ENCODE measurements around the gene CENPB. TPM values are rescaled to one million over a fixed set of nuclear protein-coding genes. Genes with fewer than 3 reads are reported as not detected.

The CENPB gene
- total and polyA plus RNA-seq, 5 experiments from 2014 or later = 1.0 to 48.6 (median 1.7) TPM

GRCh38 chr20:3751675-3752385 lies 34.7 kb downstream of the CENPB start:
- Mint-ChIP-seq H3K4me1 (peaks cover 5 to 15% (median 14%) of the 10 kb centered on the region in 4 donors), H3K27me3 (peaks cover 0 to 9% (median 0%) of the 10 kb centered on the region in 5 donors), H3K4me3 (peak overlapping the region; percentile 46 to 81 (median 70)), H3K27ac (peak overlapping the region in 3 of 10 donors; percentile 52 to 84 (median 83)), H3K9me3 (no peaks in the 10 kb centered on the region), H3K36me3 (peaks cover 0 to 3% (median 0%) of the 10 kb centered on the region in 3 donors)
- ATAC-seq = peak; percentile 58 to 79
- POLR2A ChIA-PET = interaction anchor here (1.0 to 2.8 kb wide), 3 partner anchors 16 to 69 kb away, joined by 3 to 12 read pairs (median 7); partner anchors contain the start of genes ADISSP and AP5S1
- DNase-seq = peak in 9 of 10 donors; percentile 24 to 76 (median 47)

DNA sequence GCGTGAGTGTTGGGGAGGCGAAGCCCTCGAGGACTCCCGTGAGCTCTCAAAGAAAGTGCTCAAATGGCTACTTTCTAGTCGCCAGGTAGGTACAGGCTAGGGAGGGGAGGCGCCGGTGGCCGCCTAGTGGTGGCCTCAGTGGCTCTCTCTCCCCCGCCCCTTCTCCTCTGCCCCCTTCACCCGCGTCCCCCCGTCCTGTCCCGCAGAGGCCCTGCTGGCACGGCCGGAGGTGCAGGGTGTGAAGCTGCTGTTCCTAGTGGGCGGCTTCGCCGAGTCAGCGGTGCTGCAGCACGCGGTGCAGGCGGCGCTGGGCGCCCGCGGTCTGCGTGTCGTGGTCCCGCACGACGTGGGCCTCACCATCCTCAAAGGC lies 35.2 kb downstream of the CENPB start:
- Mint-ChIP-seq H3K9me3 (no peaks in the 10 kb centered on the region), H3K4me3 (peak overlapping the region in 4 of 10 donors; percentile 36 to 81 (median 52)), H3K27me3 (peaks cover 0 to 15% (median 0%) of the 10 kb centered on the region in 5 donors), H3K4me1 (peaks cover 5 to 15% (median 14%) of the 10 kb centered on the region in 4 donors), H3K27ac (no peak overlapping the region), H3K36me3 (no peaks in the 10 kb centered on the region)
- POLR2A ChIA-PET = interaction anchor here (1.0 to 1.7 kb wide), 2 partner anchors 16 to 69 kb away, joined by 3 to 7 read pairs; partner anchors contain the start of genes ADISSP and AP5S1
- DNase-seq (no peak), ATAC-seq (no peak)

DNA sequence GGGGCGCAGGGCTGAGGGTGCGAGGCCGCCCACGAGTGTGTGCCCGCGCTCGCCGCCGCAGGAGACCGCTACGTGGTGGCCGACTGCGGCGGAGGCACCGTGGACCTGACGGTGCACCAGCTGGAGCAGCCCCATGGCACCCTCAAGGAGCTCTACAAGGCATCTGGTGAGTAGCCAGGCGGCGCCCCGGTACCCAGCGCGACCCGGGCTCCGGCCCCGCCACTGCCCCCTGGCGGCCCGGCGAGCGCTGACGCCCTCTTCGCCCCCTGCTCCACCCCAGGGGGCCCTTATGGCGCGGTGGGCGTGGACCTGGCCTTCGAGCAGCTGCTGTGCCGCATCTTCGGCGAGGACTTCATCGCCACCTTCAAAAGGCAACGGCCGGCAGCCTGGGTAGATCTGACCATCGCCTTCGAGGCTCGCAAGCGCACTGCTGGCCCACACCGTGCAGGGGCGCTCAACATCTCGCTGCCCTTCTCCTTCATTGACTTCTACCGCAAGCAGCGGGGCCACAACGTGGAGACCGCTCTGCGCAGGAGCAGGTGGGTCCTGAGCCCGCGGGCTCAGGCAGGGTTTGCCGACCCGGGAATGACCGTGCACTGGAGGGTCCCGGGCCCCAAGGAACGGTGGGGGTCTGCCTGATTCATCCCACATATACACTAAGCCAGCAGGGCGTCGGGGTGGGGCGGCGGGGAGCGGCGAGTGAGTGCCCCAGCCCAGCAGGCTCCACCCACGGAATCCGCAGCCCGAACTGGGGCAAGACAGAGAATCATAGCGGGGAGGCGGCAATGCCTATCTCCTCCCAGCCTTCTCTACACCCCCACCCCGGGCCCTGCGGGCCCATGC lies 36.6 kb downstream of the CENPB start:
- no peak overlapping the region for H3K4me3 Mint-ChIP-seq
- ATAC-seq = peak; percentile 39 to 49
- POLR2A ChIA-PET = interaction anchor here (1.7 kb wide), 1 partner anchor 71 kb away, joined by 7 read pairs; the partner anchor contains the start of gene AP5S1
- H3K9me3 Mint-ChIP-seq = no peaks in the 10 kb centered on the region
- peaks cover 10 to 23% (median 19%) of the 10 kb centered on the region in 4 donors for H3K4me1 Mint-ChIP-seq
- no peaks in the 10 kb centered on the region for H3K36me3 Mint-ChIP-seq
- no peak overlapping the region for H3K27ac Mint-ChIP-seq
- DNase-seq = peak in 6 of 10 donors; percentile 11 to 39 (median 28)
- peaks cover 0 to 24% (median 0%) of the 10 kb centered on the region in 5 donors for H3K27me3 Mint-ChIP-seq

DNA sequence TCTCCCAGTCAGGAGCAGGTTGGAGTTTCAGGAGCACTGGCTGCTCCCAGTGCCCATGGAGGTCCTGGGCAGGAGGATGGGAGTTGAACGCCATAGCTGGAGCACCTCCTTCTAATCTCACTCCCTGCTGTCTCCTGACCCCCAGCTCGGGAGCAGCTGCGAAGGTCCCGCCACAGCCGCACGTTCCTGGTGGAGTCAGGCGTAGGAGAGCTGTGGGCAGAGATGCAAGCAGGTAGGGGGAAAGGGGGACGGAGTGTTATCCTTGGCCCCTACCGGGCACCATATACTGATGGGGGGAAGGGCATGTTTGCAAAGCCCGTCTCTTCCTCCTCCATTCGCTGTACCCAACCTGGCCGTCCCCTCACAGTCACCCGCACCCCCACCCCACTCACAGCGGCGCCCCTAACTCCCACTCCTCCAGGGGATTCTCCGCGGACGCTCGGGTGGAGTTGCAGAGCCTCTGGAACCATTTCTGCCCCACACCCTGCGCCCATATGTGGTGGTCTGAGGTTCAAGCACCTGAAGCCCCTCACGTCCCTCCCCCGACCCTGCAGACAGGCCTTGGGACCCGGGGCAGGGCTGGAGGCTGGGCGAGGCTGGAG lies 37.4 kb downstream of the CENPB start:
- ATAC-seq = no peak
- no peak overlapping the region for H3K27ac Mint-ChIP-seq
- POLR2A ChIA-PET = interaction anchor here (0.9 kb wide), 1 partner anchor 19 kb away, joined by 3 read pairs; the partner anchor contains the start of gene ADISSP
- no peak for DNase-seq
- H3K36me3 Mint-ChIP-seq = no peaks in the 10 kb centered on the region
- H3K9me3 Mint-ChIP-seq = peaks cover 0 to 2% (median 0%) of the 10 kb centered on the region in 9 donors
- peaks cover 0 to 32% (median 0%) of the 10 kb centered on the region in 5 donors for H3K27me3 Mint-ChIP-seq
- H3K4me1 Mint-ChIP-seq = peaks cover 14 to 30% (median 26%) of the 10 kb centered on the region in 4 donors
- H3K4me3 Mint-ChIP-seq = no peak overlapping the region

- DNase-seq (no peak), ATAC-seq (no peak)
- POLR2A ChIA-PET = interaction anchor here (0.6 to 1.7 kb wide), 3 partner anchors 16 to 39 kb away, joined by 3 to 4 read pairs (median 3); partner anchors contain the start of genes ADISSP and CENPB
- H3K36me3 Mint-ChIP-seq = no peaks in the 10 kb centered on the region
- no peak overlapping the region for H3K27ac Mint-ChIP-seq
- no peak overlapping the region for H3K4me3 Mint-ChIP-seq
- peaks cover 14 to 27% (median 25%) of the 10 kb centered on the region in 4 donors for H3K4me1 Mint-ChIP-seq
- H3K27me3 Mint-ChIP-seq = peaks cover 0 to 34% (median 0%) of the 10 kb centered on the region in 5 donors
- H3K9me3 Mint-ChIP-seq = peaks cover 0 to 2% (median 0%) of the 10 kb centered on the region in 9 donors
Measured at GRCh38 chr20:3748073-3748472, 38.5 kb downstream of the CENPB start.

GRCh38 chr20:3747471-3747870 lies 39.1 kb downstream of the CENPB start:
- Mint-ChIP-seq H3K4me1 (peaks cover 13 to 21% (median 20%) of the 10 kb centered on the region in 4 donors), H3K4me3 (no peak overlapping the region), H3K36me3 (no peaks in the 10 kb centered on the region), H3K9me3 (peaks cover 0 to 2% (median 0%) of the 10 kb centered on the region in 9 donors), H3K27ac (no peak overlapping the region), H3K27me3 (peaks cover 0 to 34% (median 0%) of the 10 kb centered on the region in 5 donors)
- DNase-seq (no peak), ATAC-seq (no peak)
- POLR2A ChIA-PET = interaction anchor here (0.6 to 1.7 kb wide), 3 partner anchors 16 to 73 kb away, joined by 3 to 4 read pairs (median 3); partner anchors contain the start of genes AP5S1 and CENPB

GRCh38 chr20:3745686-3746173 lies 40.8 kb downstream of the CENPB start:
- POLR2A ChIA-PET = interaction anchor here (1.0 kb wide), 1 partner anchor 23 kb away, joined by 3 read pairs; no protein-coding TSS in a partner anchor
- DNase-seq (no peak), ATAC-seq (no peak)
- H3K9me3 Mint-ChIP-seq = peaks cover 0 to 2% (median 0%) of the 10 kb centered on the region in 9 donors
- peaks cover 0 to 34% (median 4%) of the 10 kb centered on the region in 5 donors for H3K27me3 Mint-ChIP-seq
- H3K36me3 Mint-ChIP-seq = no peaks in the 10 kb centered on the region
- H3K27ac Mint-ChIP-seq = peak overlapping the region in 1 of 10 donors; percentile 8
- H3K4me1 Mint-ChIP-seq = peaks cover 8 to 15% (median 12%) of the 10 kb centered on the region in 4 donors
- peak overlapping the region in 4 of 10 donors; percentile 30 to 75 (median 51) for H3K4me3 Mint-ChIP-seq

DNA sequence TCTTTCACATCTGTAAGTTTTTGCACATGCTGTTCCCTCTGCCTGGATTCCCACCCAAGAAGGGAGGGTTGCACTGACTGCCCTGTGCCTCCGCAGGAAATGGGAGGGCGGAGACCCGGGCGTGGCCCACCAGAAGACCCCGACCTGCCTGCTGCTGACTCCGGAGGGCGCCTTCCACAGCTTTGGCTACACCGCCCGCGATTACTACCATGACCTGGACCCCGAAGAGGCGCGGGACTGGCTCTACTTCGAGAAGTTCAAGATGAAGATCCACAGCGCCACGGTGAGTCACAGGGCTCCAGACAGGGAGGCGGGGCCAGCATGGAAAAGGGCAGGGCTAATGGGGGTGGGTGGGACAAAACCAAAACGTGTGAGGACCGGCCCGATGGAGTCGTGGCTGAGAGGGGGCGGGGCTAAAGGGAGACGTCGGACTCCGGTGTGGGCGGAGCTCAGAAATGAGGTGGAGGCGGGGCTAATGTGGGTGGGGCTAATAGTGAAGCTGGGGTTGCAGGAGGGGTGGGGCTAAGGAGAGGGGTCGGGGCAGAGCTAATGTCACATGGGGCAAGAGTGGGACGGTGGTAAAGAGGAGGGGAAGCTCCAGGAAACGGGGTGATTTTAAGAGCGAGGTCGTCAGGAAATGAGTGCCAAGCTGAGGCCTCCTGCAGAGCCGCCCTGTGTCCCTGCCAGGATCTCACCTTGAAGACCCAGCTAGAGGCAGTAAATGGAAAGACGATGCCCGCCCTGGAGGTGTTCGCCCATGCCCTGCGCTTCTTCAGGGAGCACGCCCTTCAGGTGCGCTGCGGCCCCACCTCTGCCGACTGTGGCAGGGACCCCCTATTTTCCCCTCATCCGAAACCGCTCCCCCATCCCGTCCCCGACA lies 41.5 kb downstream of the CENPB start:
- H3K4me3 Mint-ChIP-seq = peak overlapping the region; percentile 57 to 84 (median 70)
- H3K4me1 Mint-ChIP-seq = peaks cover 8 to 15% (median 12%) of the 10 kb centered on the region in 4 donors
- POLR2A ChIA-PET = interaction anchor here (1.0 kb wide), 1 partner anchor 24 kb away, joined by 3 read pairs; no protein-coding TSS in a partner anchor

DNA sequence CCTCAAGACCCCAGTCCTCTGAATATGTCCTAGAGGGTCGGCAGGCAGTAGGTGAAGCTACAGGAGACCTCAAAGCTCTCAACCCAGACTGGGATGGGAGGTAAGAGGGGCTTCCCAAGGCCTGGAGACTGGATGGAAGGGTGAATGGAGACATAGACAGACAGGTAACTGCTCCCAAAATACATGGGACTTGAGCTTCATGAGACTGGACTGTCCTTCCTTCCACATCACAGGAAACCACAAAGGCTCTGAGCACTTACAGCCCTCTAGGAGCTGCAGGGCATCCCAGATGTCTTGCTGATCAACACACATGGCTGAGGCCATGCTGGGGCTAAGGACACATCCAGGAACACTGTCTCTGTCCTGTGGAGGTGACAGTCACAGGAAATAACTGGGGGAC lies 42.5 kb downstream of the CENPB start:
- Mint-ChIP-seq H3K27me3 (peaks cover 0 to 36% (median 4%) of the 10 kb centered on the region in 5 donors), H3K9me3 (peaks cover 0 to 2% (median 0%) of the 10 kb centered on the region in 9 donors), H3K36me3 (no peaks in the 10 kb centered on the region), H3K4me3 (peak overlapping the region in 4 of 10 donors; percentile 11 to 79 (median 67)), H3K27ac (peak overlapping the region in 1 of 10 donors; percentile 15), H3K4me1 (peaks cover 8 to 15% (median 12%) of the 10 kb centered on the region in 4 donors)
- ATAC-seq (no peak), DNase-seq (no peak)
- POLR2A ChIA-PET = no interaction called here

More for the DNA sequence above, 41.5 kb downstream of the CENPB start:
- DNase-seq (peak; percentile 45 to 83 (median 66)), ATAC-seq (peak; percentile 80)
- H3K36me3 Mint-ChIP-seq = no peaks in the 10 kb centered on the region
- H3K9me3 Mint-ChIP-seq = peaks cover 0 to 2% (median 0%) of the 10 kb centered on the region in 9 donors
- H3K27ac Mint-ChIP-seq = peak overlapping the region in 2 of 10 donors; percentile 20 to 72
- peaks cover 0 to 36% (median 4%) of the 10 kb centered on the region in 5 donors for H3K27me3 Mint-ChIP-seq

DNA sequence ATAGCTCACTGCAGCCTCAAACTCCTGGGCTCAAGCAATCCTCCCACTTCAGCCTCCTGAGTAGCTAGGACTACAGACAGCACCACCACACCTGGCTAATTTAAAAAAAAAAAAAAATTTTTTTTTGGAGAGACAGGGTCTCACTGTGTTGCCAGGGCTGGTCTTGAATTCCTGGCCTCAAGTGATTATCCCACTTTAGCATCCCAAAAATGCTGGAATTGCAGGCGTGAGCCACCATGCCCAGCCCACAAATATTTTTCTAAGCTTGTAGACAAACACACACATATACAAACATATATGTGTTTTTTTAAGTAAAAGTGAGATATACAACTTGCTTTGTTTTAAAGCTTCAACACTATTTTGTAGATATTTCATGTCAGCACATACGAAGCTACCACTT lies 43.3 kb downstream of the CENPB start:
- peaks cover 0 to 2% (median 0%) of the 10 kb centered on the region in 9 donors for H3K9me3 Mint-ChIP-seq
- no peak for DNase-seq
- no peaks in the 10 kb centered on the region for H3K36me3 Mint-ChIP-seq
- peak overlapping the region in 1 of 10 donors; percentile 26 for H3K27ac Mint-ChIP-seq
- peaks cover 8 to 15% (median 12%) of the 10 kb centered on the region in 4 donors for H3K4me1 Mint-ChIP-seq
- ATAC-seq = no peak
- peaks cover 0 to 36% (median 4%) of the 10 kb centered on the region in 5 donors for H3K27me3 Mint-ChIP-seq
- peak overlapping the region in 1 of 10 donors; percentile 11 for H3K4me3 Mint-ChIP-seq
- POLR2A ChIA-PET = no interaction called here
